ENCODE results near the gene TTLL8.

DNA sequence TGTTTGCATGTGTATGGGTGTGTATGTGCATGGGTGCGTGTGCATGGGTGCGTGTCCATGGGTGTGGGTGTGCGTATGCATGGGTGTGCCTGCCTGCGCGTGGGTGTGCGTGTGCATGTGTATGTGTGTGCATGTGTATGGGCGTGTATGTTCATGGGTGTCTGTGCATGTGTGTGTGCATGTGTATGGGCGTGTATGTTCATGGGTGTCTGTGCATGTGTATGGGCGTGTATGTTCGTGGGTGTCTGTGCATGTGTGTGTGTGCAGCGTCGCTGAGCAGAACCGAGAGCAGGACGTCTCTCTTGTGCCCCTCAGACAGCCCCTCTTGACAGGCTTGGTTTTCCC is 59.4 kb downstream of the TTLL8 start:
- no peak for TF ChIP-seq RAD21 (IDR thresholded peaks at IDR 0.05; ENCODE audit: low read depth)
- no peak for TF ChIP-seq NFIC (IDR thresholded peaks at IDR 0.05)
- TF ChIP-seq, protein P1, sequence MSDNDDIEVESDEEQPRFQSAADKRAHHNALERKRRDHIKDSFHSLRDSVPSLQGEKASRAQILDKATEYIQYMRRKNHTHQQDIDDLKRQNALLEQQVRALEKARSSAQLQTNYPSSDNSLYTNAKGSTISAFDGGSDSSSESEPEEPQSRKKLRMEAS (IDR thresholded peaks at IDR 0.05) = no peak
- TF ChIP-seq EP300 (IDR thresholded peaks at IDR 0.05; ENCODE audit: borderline replicate concordance) = no peak
- TF ChIP-seq CEBPB (IDR thresholded peaks at IDR 0.05) = no peak
- no peak for TF ChIP-seq YY1 (IDR thresholded peaks at IDR 0.05; ENCODE audit: low read depth)
- TF ChIP-seq, protein P2, sequence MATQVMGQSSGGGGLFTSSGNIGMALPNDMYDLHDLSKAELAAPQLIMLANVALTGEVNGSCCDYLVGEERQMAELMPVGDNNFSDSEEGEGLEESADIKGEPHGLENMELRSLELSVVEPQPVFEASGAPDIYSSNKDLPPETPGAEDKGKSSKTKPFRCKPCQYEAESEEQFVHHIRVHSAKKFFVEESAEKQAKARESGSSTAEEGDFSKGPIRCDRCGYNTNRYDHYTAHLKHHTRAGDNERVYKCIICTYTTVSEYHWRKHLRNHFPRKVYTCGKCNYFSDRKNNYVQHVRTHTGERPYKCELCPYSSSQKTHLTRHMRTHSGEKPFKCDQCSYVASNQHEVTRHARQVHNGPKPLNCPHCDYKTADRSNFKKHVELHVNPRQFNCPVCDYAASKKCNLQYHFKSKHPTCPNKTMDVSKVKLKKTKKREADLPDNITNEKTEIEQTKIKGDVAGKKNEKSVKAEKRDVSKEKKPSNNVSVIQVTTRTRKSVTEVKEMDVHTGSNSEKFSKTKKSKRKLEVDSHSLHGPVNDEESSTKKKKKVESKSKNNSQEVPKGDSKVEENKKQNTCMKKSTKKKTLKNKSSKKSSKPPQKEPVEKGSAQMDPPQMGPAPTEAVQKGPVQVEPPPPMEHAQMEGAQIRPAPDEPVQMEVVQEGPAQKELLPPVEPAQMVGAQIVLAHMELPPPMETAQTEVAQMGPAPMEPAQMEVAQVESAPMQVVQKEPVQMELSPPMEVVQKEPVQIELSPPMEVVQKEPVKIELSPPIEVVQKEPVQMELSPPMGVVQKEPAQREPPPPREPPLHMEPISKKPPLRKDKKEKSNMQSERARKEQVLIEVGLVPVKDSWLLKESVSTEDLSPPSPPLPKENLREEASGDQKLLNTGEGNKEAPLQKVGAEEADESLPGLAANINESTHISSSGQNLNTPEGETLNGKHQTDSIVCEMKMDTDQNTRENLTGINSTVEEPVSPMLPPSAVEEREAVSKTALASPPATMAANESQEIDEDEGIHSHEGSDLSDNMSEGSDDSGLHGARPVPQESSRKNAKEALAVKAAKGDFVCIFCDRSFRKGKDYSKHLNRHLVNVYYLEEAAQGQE (IDR thresholded peaks at IDR 0.05; ENCODE audit: low read depth) = no peak
- no peak for TF ChIP-seq TAF1 (IDR thresholded peaks at IDR 0.05; ENCODE audit: low read depth)
- TF ChIP-seq TEAD4 (IDR thresholded peaks at IDR 0.05) = no peak
- TF ChIP-seq EGR1 (IDR thresholded peaks at IDR 0.05) = no peak
- no peak for TF ChIP-seq FOXM1 (IDR thresholded peaks at IDR 0.05; ENCODE audit: borderline replicate concordance, low read depth)
- TF ChIP-seq TCF12 (IDR thresholded peaks at IDR 0.05; ENCODE audit: low read depth) = no peak
- TF ChIP-seq ZBTB7A (IDR thresholded peaks at IDR 0.05; ENCODE audit: low read depth) = no peak
- no peak for TF ChIP-seq CREB1 (IDR thresholded peaks at IDR 0.05; ENCODE audit: low read depth)
